ENCODE results near the gene OR5H1. TPM values are rescaled to one million over a fixed set of nuclear protein-coding genes. Genes with fewer than 3 reads are reported as not detected.

OR5H1 gene
- not detected for polyA plus RNA-seq (2013)

DNA sequence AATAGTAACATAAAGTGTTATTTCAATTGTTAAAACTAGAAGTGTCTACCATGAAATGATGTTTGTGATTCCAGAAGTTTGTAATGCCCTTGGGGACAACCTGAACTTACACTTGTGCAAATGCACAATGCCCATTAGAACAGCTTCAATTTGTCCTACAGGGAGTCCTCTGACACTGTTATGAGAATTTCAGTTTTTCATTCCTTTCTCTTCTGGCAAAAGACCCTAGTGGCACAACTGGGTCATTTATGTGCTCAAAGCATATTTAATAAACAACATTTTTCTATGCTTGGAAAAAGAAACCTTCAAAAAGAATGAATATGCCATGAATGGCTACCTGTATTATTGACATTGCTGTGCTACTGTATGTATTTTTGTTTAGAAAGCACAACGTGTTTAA is at the start of gene OR5H1:
Gene OR5H1 (plus strand): TSS at position 301 of the 400 bp plus-strand sequence. CDS start 1,977 bp downstream, outside the sequence.
- no peaks in the 10 kb centered on the region for H3K36me3 ChIP-seq (ENCODE audit: control insufficient read depth in 4 of 4, insufficient read depth in 4 of 4, low read length in 3 of 4)
- CTCF ChIA-PET, result no interaction called here
- no peak within 1 kb of the TSS for H3K27ac ChIP-seq (ENCODE audit: insufficient read depth in 1 of 2, low read depth in 1 of 2, low read length in 2 of 2, poor library complexity in 1 of 2, severe bottlenecking in 2 of 2)
- H3K4me3 ChIP-seq (ENCODE audit: control insufficient read depth in 1 of 7, extremely low read depth in 1 of 7, insufficient read depth in 4 of 7, low read depth in 2 of 7, low read length in 6 of 7), result no peak within 1 kb of the TSS
- no CpG with 5 or more reads among the region's 1 CpG for WGBS (ENCODE audit: insufficient coverage)
- POLR2A ChIA-PET, result no interaction called here
- DNase-seq, result no peak
- no peaks in the 10 kb centered on the region for H3K4me1 ChIP-seq (ENCODE audit: control extremely low read depth in 1 of 4, control insufficient read depth in 4 of 4, insufficient read depth in 4 of 4, low read length in 3 of 4)
- peaks cover 0 to 2% (median 0%) of the 10 kb centered on the region in 5 experiments for H3K9me3 ChIP-seq (ENCODE audit: control extremely low read depth in 1 of 5, control insufficient read depth in 4 of 5, insufficient read depth in 2 of 5, low read depth in 1 of 5, low read length in 4 of 5)
- H3K27me3 ChIP-seq (replicated peaks in 2 of 5; ENCODE audit: control insufficient read depth in 4 of 5, insufficient read depth in 5 of 5, low read length in 4 of 5), result no peaks in the 10 kb centered on the region

DNA sequence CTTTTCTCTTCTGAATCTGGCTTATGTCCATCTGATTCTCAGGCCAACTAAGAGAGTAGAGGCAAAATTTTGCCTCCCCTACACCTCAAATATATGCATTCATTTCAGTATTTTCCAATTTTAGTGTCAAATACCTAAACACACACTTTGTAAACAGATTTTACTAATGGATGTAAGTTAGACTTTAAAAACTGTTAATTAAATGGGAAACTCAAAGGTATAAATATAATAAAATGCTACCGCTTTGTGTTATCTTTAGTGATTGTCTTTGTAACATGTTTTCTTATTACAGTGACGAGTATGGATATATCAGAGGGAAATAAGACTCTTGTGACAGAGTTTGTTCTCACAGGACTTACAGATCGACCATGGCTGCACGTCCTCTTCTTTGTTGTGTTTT is 43.6 kb upstream of the OR5H1 start, which contains the start of gene OR5AC2:
Gene OR5AC2 (plus strand): TSS at position 301 of the 400 bp plus-strand sequence. CDS start 0 bp downstream, at position 301.
- Histone ChIP-seq H3K36me3 (ENCODE audit: control insufficient read depth in 4 of 4, insufficient read depth in 4 of 4, low read length in 3 of 4) (no peaks in the 10 kb centered on the region), H3K4me1 (ENCODE audit: control extremely low read depth in 1 of 4, control insufficient read depth in 4 of 4, insufficient read depth in 4 of 4, low read length in 3 of 4) (no peaks in the 10 kb centered on the region), H3K27me3 (replicated peaks in 2 of 5; ENCODE audit: control insufficient read depth in 4 of 5, insufficient read depth in 5 of 5, low read length in 4 of 5) (no peaks in the 10 kb centered on the region), H3K9me3 (ENCODE audit: control extremely low read depth in 1 of 5, control insufficient read depth in 4 of 5, insufficient read depth in 2 of 5, low read depth in 1 of 5, low read length in 4 of 5) (peaks cover 0 to 1% (median 0%) of the 10 kb centered on the region in 5 experiments), H3K27ac (ENCODE audit: insufficient read depth in 1 of 2, low read depth in 1 of 2, low read length in 2 of 2, poor library complexity in 1 of 2, severe bottlenecking in 2 of 2) (no peak within 1 kb of the TSS), H3K4me3 (ENCODE audit: control insufficient read depth in 1 of 7, extremely low read depth in 1 of 7, insufficient read depth in 4 of 7, low read depth in 2 of 7, low read length in 6 of 7) (no peak within 1 kb of the TSS)
- CTCF ChIA-PET, result no interaction called here
- DNase-seq, result no peak
- 95% methylated on average over 3 of the region's 4 CpGs for WGBS (ENCODE audit: insufficient coverage)
- POLR2A ChIA-PET, result no interaction called here

DNA sequence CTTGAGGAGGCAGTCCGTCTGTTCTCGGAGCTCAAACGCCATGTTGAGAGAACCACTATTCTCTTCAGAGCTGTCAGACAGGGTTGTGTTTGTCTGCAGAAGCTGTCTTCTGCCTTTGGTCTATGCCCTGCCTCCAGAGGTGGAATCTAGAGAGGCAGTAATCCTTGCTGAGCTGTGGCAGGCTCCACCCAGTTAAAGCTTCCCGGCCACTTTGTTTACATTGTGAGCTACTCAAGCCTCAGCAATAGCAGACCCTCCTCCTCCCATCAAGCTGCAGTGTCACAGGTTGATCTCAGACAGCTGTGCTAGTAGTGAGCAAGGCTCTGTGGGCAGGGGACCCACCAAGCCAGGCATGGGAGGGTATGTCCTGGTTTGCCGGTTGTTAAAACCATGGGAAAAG is 34.6 kb upstream of the OR5H1 start:
- Histone ChIP-seq H3K27me3 (replicated peaks in 2 of 5; ENCODE audit: control insufficient read depth in 4 of 5, insufficient read depth in 5 of 5, low read length in 4 of 5) (no peaks in the 10 kb centered on the region), H3K4me3 (ENCODE audit: control insufficient read depth in 1 of 7, extremely low read depth in 1 of 7, insufficient read depth in 4 of 7, low read depth in 2 of 7, low read length in 6 of 7) (no peak overlapping the region), H3K9me3 (ENCODE audit: control extremely low read depth in 1 of 5, control insufficient read depth in 4 of 5, insufficient read depth in 2 of 5, low read depth in 1 of 5, low read length in 4 of 5) (peaks cover 0 to 4% (median 0%) of the 10 kb centered on the region in 5 experiments), H3K36me3 (ENCODE audit: control insufficient read depth in 4 of 4, insufficient read depth in 4 of 4, low read length in 3 of 4) (no peaks in the 10 kb centered on the region), H3K4me1 (ENCODE audit: control extremely low read depth in 1 of 4, control insufficient read depth in 4 of 4, insufficient read depth in 4 of 4, low read length in 3 of 4) (no peaks in the 10 kb centered on the region), H3K27ac (ENCODE audit: insufficient read depth in 1 of 2, low read depth in 1 of 2, low read length in 2 of 2, poor library complexity in 1 of 2, severe bottlenecking in 2 of 2) (no peak overlapping the region)
- ChIA-PET POLR2A (no interaction called here), CTCF (no interaction called here)
- 92% methylated on average over 5 of the region's 5 CpGs for WGBS (ENCODE audit: insufficient coverage)
- DNase-seq, result no peak

GRCh38 chr3:98099848-98100247 is 30.7 kb upstream of the OR5H1 start:
- ChIA-PET CTCF (no interaction called here), POLR2A (no interaction called here)
- H3K36me3 ChIP-seq (ENCODE audit: control insufficient read depth in 4 of 4, insufficient read depth in 4 of 4, low read length in 3 of 4), result no peaks in the 10 kb centered on the region
- no peak for DNase-seq
- no peaks in the 10 kb centered on the region for H3K27me3 ChIP-seq (replicated peaks in 2 of 5; ENCODE audit: control insufficient read depth in 4 of 5, insufficient read depth in 5 of 5, low read length in 4 of 5)
- H3K27ac ChIP-seq (ENCODE audit: insufficient read depth in 1 of 2, low read depth in 1 of 2, low read length in 2 of 2, poor library complexity in 1 of 2, severe bottlenecking in 2 of 2), result no peak overlapping the region
- 88% methylated on average over 4 of the region's 4 CpGs for WGBS (ENCODE audit: insufficient coverage)
- no peak overlapping the region for H3K4me3 ChIP-seq (ENCODE audit: control insufficient read depth in 1 of 7, extremely low read depth in 1 of 7, insufficient read depth in 4 of 7, low read depth in 2 of 7, low read length in 6 of 7)
- H3K9me3 ChIP-seq (ENCODE audit: control extremely low read depth in 1 of 5, control insufficient read depth in 4 of 5, insufficient read depth in 2 of 5, low read depth in 1 of 5, low read length in 4 of 5), result peaks cover 0 to 3% (median 0%) of the 10 kb centered on the region in 5 experiments
- H3K4me1 ChIP-seq (ENCODE audit: control extremely low read depth in 1 of 4, control insufficient read depth in 4 of 4, insufficient read depth in 4 of 4, low read length in 3 of 4), result no peaks in the 10 kb centered on the region

DNA sequence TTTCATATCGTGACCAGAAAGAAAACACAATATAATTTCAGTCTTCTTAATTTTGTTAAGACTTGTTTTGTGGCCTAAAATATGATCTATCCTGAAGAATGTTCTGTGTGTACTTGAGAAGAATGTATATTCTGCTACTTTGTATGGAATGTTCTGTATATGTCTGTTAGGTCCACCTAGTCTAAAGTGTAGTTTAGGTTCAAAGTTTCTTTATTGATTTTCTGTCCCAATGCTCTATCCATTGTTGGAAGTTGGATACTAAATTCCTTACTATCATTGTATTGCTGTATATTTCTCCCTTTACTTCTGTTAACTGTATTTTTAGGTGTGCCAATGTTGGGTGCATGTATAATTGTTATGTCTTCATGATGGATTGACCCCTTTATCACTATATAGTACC is 22.4 kb upstream of the OR5H1 start:
- Histone ChIP-seq H3K9me3 (ENCODE audit: control extremely low read depth in 1 of 5, control insufficient read depth in 4 of 5, insufficient read depth in 2 of 5, low read depth in 1 of 5, low read length in 4 of 5) (peaks cover 0 to 30% (median 3%) of the 10 kb centered on the region in 5 experiments), H3K27ac (ENCODE audit: insufficient read depth in 1 of 2, low read depth in 1 of 2, low read length in 2 of 2, poor library complexity in 1 of 2, severe bottlenecking in 2 of 2) (no peak overlapping the region), H3K4me3 (ENCODE audit: control insufficient read depth in 1 of 7, extremely low read depth in 1 of 7, insufficient read depth in 4 of 7, low read depth in 2 of 7, low read length in 6 of 7) (no peak overlapping the region), H3K36me3 (ENCODE audit: control insufficient read depth in 4 of 4, insufficient read depth in 4 of 4, low read length in 3 of 4) (no peaks in the 10 kb centered on the region), H3K4me1 (ENCODE audit: control extremely low read depth in 1 of 4, control insufficient read depth in 4 of 4, insufficient read depth in 4 of 4, low read length in 3 of 4) (no peaks in the 10 kb centered on the region), H3K27me3 (replicated peaks in 2 of 5; ENCODE audit: control insufficient read depth in 4 of 5, insufficient read depth in 5 of 5, low read length in 4 of 5) (no peaks in the 10 kb centered on the region)
- WGBS (ENCODE audit: insufficient coverage), result no CpG with 5 or more reads among the region's 1 CpG
- CTCF ChIA-PET, result no interaction called here
- DNase-seq, result no peak
- POLR2A ChIA-PET, result no interaction called here

GRCh38 chr3:98109807-98110549 is 20.5 kb upstream of the OR5H1 start:
- ChIA-PET POLR2A (no interaction called here), CTCF (interaction anchor here (0.6 kb wide), 1 partner anchor 9 kb away, joined by 3 read pairs; no protein-coding TSS in a partner anchor)
- peaks cover 0 to 39% (median 7%) of the 10 kb centered on the region in 5 experiments for H3K9me3 ChIP-seq (ENCODE audit: control extremely low read depth in 1 of 5, control insufficient read depth in 4 of 5, insufficient read depth in 2 of 5, low read depth in 1 of 5, low read length in 4 of 5)
- H3K36me3 ChIP-seq (ENCODE audit: control insufficient read depth in 4 of 4, insufficient read depth in 4 of 4, low read length in 3 of 4), result no peaks in the 10 kb centered on the region
- no peaks in the 10 kb centered on the region for H3K4me1 ChIP-seq (ENCODE audit: control extremely low read depth in 1 of 4, control insufficient read depth in 4 of 4, insufficient read depth in 4 of 4, low read length in 3 of 4)
- no peaks in the 10 kb centered on the region for H3K27me3 ChIP-seq (replicated peaks in 2 of 5; ENCODE audit: control insufficient read depth in 4 of 5, insufficient read depth in 5 of 5, low read length in 4 of 5)
- H3K4me3 ChIP-seq (ENCODE audit: control insufficient read depth in 1 of 7, extremely low read depth in 1 of 7, insufficient read depth in 4 of 7, low read depth in 2 of 7, low read length in 6 of 7), result no peak overlapping the region
- no peak overlapping the region for H3K27ac ChIP-seq (ENCODE audit: insufficient read depth in 1 of 2, low read depth in 1 of 2, low read length in 2 of 2, poor library complexity in 1 of 2, severe bottlenecking in 2 of 2)
- WGBS (ENCODE audit: insufficient coverage), result 100% methylated on average over 3 of the region's 4 CpGs
- no peak for DNase-seq

DNA sequence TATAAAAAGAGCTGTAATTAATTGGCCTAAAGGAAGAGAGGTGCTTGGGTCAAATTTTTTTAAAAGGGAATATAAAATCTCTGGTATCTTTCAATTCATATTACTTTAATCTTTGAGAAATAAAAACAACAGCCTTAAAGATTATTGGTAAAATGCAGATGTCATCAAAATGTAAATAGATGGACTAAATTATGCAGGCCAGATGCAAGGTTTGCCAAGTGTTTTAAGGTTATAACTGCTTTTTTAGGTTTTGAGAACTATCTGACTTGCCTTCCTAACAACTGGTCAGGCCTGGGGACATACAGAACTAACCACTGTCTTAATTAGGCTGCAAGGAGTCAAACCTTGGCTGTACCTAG is 20.0 kb upstream of the OR5H1 start:
- no peaks in the 10 kb centered on the region for H3K36me3 ChIP-seq (ENCODE audit: control insufficient read depth in 4 of 4, insufficient read depth in 4 of 4, low read length in 3 of 4)
- DNase-seq, result no peak
- ChIA-PET POLR2A (no interaction called here), CTCF (no interaction called here)
- no peaks in the 10 kb centered on the region for H3K4me1 ChIP-seq (ENCODE audit: control extremely low read depth in 1 of 4, control insufficient read depth in 4 of 4, insufficient read depth in 4 of 4, low read length in 3 of 4)
- peaks cover 0 to 39% (median 7%) of the 10 kb centered on the region in 5 experiments for H3K9me3 ChIP-seq (ENCODE audit: control extremely low read depth in 1 of 5, control insufficient read depth in 4 of 5, insufficient read depth in 2 of 5, low read depth in 1 of 5, low read length in 4 of 5)
- no peaks in the 10 kb centered on the region for H3K27me3 ChIP-seq (replicated peaks in 2 of 5; ENCODE audit: control insufficient read depth in 4 of 5, insufficient read depth in 5 of 5, low read length in 4 of 5)
- H3K27ac ChIP-seq (ENCODE audit: insufficient read depth in 1 of 2, low read depth in 1 of 2, low read length in 2 of 2, poor library complexity in 1 of 2, severe bottlenecking in 2 of 2), result no peak overlapping the region
- H3K4me3 ChIP-seq (ENCODE audit: control insufficient read depth in 1 of 7, extremely low read depth in 1 of 7, insufficient read depth in 4 of 7, low read depth in 2 of 7, low read length in 6 of 7), result no peak overlapping the region

All from common myeloid progenitor, CD34-positive (primary cell).